HL-60 (cell line): ENCODE measurements around the gene UHRF1.

ENCODE experiments used
- CTCF ChIP-seq: IDR thresholded peaks from one replicate; pipeline ENCODE4 v1.5.1; 2011; ENCODE audit warnings: low read length, control low read depth, inconsistent platforms; ENCODE audit not compliant: insufficient read depth
- GABPA ChIP-seq: IDR thresholded peaks from 2 replicates; pipeline ENCODE4 v1.6.1; 2012; ENCODE audit warnings: low read depth
- POLR2AphosphoS5 ChIP-seq: IDR thresholded peaks from 2 replicates; pipeline ENCODE4 v1.6.1; 2012; ENCODE audit warnings: low read depth

GRCh38 chr19:4991538-4991937 lies 82.2 kb downstream of the UHRF1 start:
- TF ChIP-seq POLR2AphosphoS5 (no peak), CTCF (no peak), GABPA (no peak)
